Ovary (tissue), 3 donors: ENCODE data around the gene SV2B.

Experiments
- CTCF ChIP-seq, 3 donors: fragments of 450-650 bp in 2 of 3; fragments of 200-600 bp in 1 of 3; IDR thresholded peaks; one replicate each; pipeline versions ENCODE4 v1.5.1 to v1.8.0; 2016 to 2022; ENCODE audit warnings: antibody characterized with exemption in 3 of 3, mild to moderate bottlenecking in 1 of 3
- EP300 ChIP-seq: sonication (generic); formaldehyde crosslinking; IDR thresholded peaks from one replicate; pipeline ENCODE4 v1.6.1; 2017; ENCODE audit warnings: antibody characterized with exemption
- POLR2A ChIP-seq: fragments of 450-650 bp; IDR thresholded peaks from one replicate; pipeline ENCODE4 v1.6.1; 2017; ENCODE audit warnings: antibody characterized with exemption, mild to moderate bottlenecking, moderate library complexity
- donor health status: DM: no; HTN: no; CAD: no.

- TF ChIP-seq CTCF (IDR thresholded peaks at IDR 0.05) (no peak), EP300 (no peak), POLR2A (no peak)
Measured at GRCh38 chr15:91208371-91208770, 108.3 kb downstream of the SV2B start.
